HL-60 (cell line): Measurements from ENCODE around the gene ZNF460.

Source experiments
- DNase-seq, 2 experiments: peaks; one replicate each; pipeline ENCODE4 v3.0.0-alpha.2; 2010 to 2020; ENCODE audit warnings: low read depth in 1 of 2, low spot score in 1 of 2
- H3K27ac ChIP-seq: fragments of 250-450 bp; sonication (Bioruptor Pico); replicated peaks from 2 replicates; pipeline ENCODE4 v1.5.1; 2020; ENCODE audit warnings: mild to moderate bottlenecking, moderate library complexity
- H3K27me3 ChIP-seq: fragments of 250-450 bp; sonication (Bioruptor Pico); 2 replicates; pipeline ENCODE4 v1.5.1; 2021; ENCODE audit warnings: mild to moderate bottlenecking, moderate library complexity; ENCODE audit not compliant: insufficient read depth, poor library complexity, severe bottlenecking
- H3K4me3 ChIP-seq: replicated peaks from 2 replicates; pipeline ENCODE4 v1.5.1; 2011; ENCODE audit warnings: mild to moderate bottlenecking, control low read depth, low read length; ENCODE audit not compliant: insufficient read depth
- CTCF ChIP-seq: IDR thresholded peaks from one replicate; pipeline ENCODE4 v1.5.1; 2011; ENCODE audit warnings: low read length, control low read depth, inconsistent platforms; ENCODE audit not compliant: insufficient read depth
- GABPA ChIP-seq: IDR thresholded peaks from 2 replicates; pipeline ENCODE4 v1.6.1; 2012; ENCODE audit warnings: low read depth
- POLR2AphosphoS5 ChIP-seq: IDR thresholded peaks from 2 replicates; pipeline ENCODE4 v1.6.1; 2012; ENCODE audit warnings: low read depth
- REST ChIP-seq: IDR thresholded peaks from 2 replicates; pipeline ENCODE4 v1.6.1; 2012; ENCODE audit warnings: low read depth; ENCODE audit not compliant: insufficient replicate concordance
- SPI1 ChIP-seq: IDR thresholded peaks from 2 replicates; pipeline ENCODE4 v1.6.1; 2012; ENCODE audit warnings: low read depth, mild to moderate bottlenecking, borderline replicate concordance

ZNF460 gene

GRCh38 chr19:57320180-57321084 is 40.1 kb downstream of the ZNF460 start, which contains the start of gene ZNF543:
ZNF543 (plus strand) TSS chr19:57320472; CDS start chr19:57320854, 382 bp downstream.
- peak; percentile 88 for TF ChIP-seq GABPA
- TF ChIP-seq POLR2AphosphoS5 = peak; percentile 89
- TF ChIP-seq REST = peak; percentile 20
- TF ChIP-seq SPI1 = peak; percentile 52; the same call in 1 of the 2 replicates
- TF ChIP-seq CTCF = no peak
- peak within 1 kb of the TSS; percentile 92 for H3K27ac ChIP-seq

GRCh38 chr19:57321116-57321515 is 40.8 kb downstream of the ZNF460 start:
- H3K27me3 ChIP-seq = no peaks in the 10 kb centered on the region
- no peak for TF ChIP-seq POLR2AphosphoS5
- TF ChIP-seq REST = no peak
- TF ChIP-seq CTCF = no peak
- no peak for TF ChIP-seq GABPA
- TF ChIP-seq SPI1 = peak; percentile 67; the same call in 1 of the 2 replicates
- H3K4me3 ChIP-seq = peak overlapping the region; percentile 89
- DNase-seq = peak in 1 of 2 experiments; percentile 31
- H3K27ac ChIP-seq = peak overlapping the region; percentile 92

More at GRCh38 chr19:57320180-57321084, 40.1 kb downstream of the ZNF460 start, which contains the start of gene ZNF543:
- H3K27me3 ChIP-seq = no peaks in the 10 kb centered on the region
- peak within 1 kb of the TSS; percentile 89 for H3K4me3 ChIP-seq
- peak; percentile 92 to 97 for DNase-seq

- Histone ChIP-seq H3K27me3 (no peaks in the 10 kb centered on the region), H3K4me3 (peak overlapping the region; percentile 89), H3K27ac (no peak overlapping the region)
- peak in 1 of 2 experiments; percentile 58 for DNase-seq
- TF ChIP-seq GABPA (no peak), CTCF (no peak), REST (no peak), SPI1 (no peak), POLR2AphosphoS5 (no peak)
Observed at GRCh38 chr19:57321751-57322150, 41.5 kb downstream of the ZNF460 start.
